SK-N-SH (cell line): ENCODE data around the gene DYRK1A. TPM values are rescaled to one million over a fixed set of nuclear protein-coding genes. Genes with fewer than 3 reads are reported as not detected.

ENCODE experiments used
- CTCF ChIA-PET: fragments of 300-600, 350-600 bp; formaldehyde crosslinking; extraction: SDS; loops from one replicate; lab custom pipeline; 2021; lab: Yijun Ruan, JAX
- POLR2A ChIA-PET: fragments of 350-600 bp; sonication (Branson Sonifier 250); formaldehyde crosslinking; extraction: SDS; loops from one replicate; lab custom pipeline; 2020; ENCODE audit warnings: antibody characterized with exemption, inconsistent platforms; lab: Yijun Ruan, JAX
- DNase-seq: peaks from one replicate; pipeline ENCODE4 v3.0.0; 2012
- H2AFZ ChIP-seq: fragments of 200-600 bp; sonication (generic); 2 replicates; pipeline ENCODE4 v1.8.1; 2016; ENCODE audit warnings: antibody characterized with exemption, mild to moderate bottlenecking, low read depth
- H3F3A ChIP-seq: fragments of 200-600 bp; sonication (generic); replicated peaks from 2 replicates; pipeline ENCODE3; 2016; ENCODE audit warnings: antibody characterized with exemption, mild to moderate bottlenecking; ENCODE audit not compliant: insufficient read depth
- H3K27ac ChIP-seq, 2 experiments: fragments of 200-500 bp in 1 of 2; fragments of 200-600 bp in 1 of 2; sonication (Bioruptor generic) in 1 of 2; sonication (generic), shearing (Covaris generic) in 1 of 2; 2 replicates each; pipeline versions ENCODE4 v1.5.1 to v1.6.1; 2014 to 2016; ENCODE audit warnings: low read depth in 2 of 2, inconsistent platforms in 1 of 2, low read length in 1 of 2, mild to moderate bottlenecking in 1 of 2, mixed read lengths in 1 of 2
- H3K27me3 ChIP-seq: fragments of 200-600 bp; sonication (generic), shearing (Covaris generic); 2 replicates; pipeline ENCODE4 v1.6.1; 2016; ENCODE audit warnings: mixed run types; ENCODE audit not compliant: insufficient read depth
- H3K36me3 ChIP-seq, 2 experiments: fragments of 200-500 bp in 1 of 2; fragments of 200-600 bp in 1 of 2; sonication (Bioruptor generic) in 1 of 2; sonication (generic) in 1 of 2; replicated peaks in 1 of 2; 2 replicates each; pipeline versions ENCODE3 to v1.5.1; 2014 to 2016; ENCODE audit warnings: low read length in 1 of 2, mild to moderate bottlenecking in 1 of 2; ENCODE audit not compliant: insufficient read depth in 2 of 2, control insufficient read depth in 1 of 2
- H3K4me1 ChIP-seq, 2 experiments: fragments of 200-500 bp in 1 of 2; fragments of 200-600 bp in 1 of 2; sonication (Bioruptor generic) in 1 of 2; sonication (generic), shearing (Covaris generic) in 1 of 2; 2 replicates each; pipeline versions ENCODE4 v1.5.1 to v1.6.1; 2014 to 2016; ENCODE audit warnings: low read depth in 1 of 2, low read length in 1 of 2, mixed run types in 1 of 2; ENCODE audit not compliant: insufficient read depth in 2 of 2, control insufficient read depth in 1 of 2
- H3K4me2 ChIP-seq: fragments of 200-600 bp; sonication (generic), shearing (Covaris generic); 2 replicates; pipeline ENCODE4 v1.6.1; 2017; ENCODE audit warnings: mixed run types
- H3K4me3 ChIP-seq, 2 experiments: fragments of 200-500 bp in 1 of 2; fragments of 200-600 bp in 1 of 2; sonication (Bioruptor generic) in 1 of 2; sonication (generic), shearing (Covaris generic) in 1 of 2; 2 replicates each; pipeline versions ENCODE4 v1.5.1 to v1.8.1; 2014 to 2016; ENCODE audit warnings: low read depth in 2 of 2, inconsistent platforms in 1 of 2, low read length in 1 of 2, mild to moderate bottlenecking in 1 of 2, mixed read lengths in 1 of 2, moderate library complexity in 1 of 2
- H3K79me2 ChIP-seq: fragments of 200-600 bp; sonication (generic); 2 replicates; pipeline ENCODE4 v1.8.1; 2017; ENCODE audit warnings: mild to moderate bottlenecking; ENCODE audit not compliant: insufficient read depth
- H3K9ac ChIP-seq: fragments of 200-600 bp; sonication (generic); 2 replicates; pipeline ENCODE4 v1.6.1; 2017; ENCODE audit warnings: mixed run types
- H3K9me2 ChIP-seq: fragments of 200-600 bp; sonication (generic); 2 replicates; pipeline ENCODE4 v1.6.1; 2017; ENCODE audit warnings: mixed run types
- H3K9me3 ChIP-seq: fragments of 200-600 bp; sonication (generic); 2 replicates; pipeline ENCODE4 v1.6.1; 2017; ENCODE audit warnings: mixed run types, mild to moderate bottlenecking, moderate library complexity
- H4K20me1 ChIP-seq: fragments of 200-600 bp; sonication (generic); 2 replicates; pipeline ENCODE4 v1.6.1; 2017; ENCODE audit warnings: mild to moderate bottlenecking, mixed run types; ENCODE audit not compliant: insufficient read depth
- CHD2 ChIP-seq: fragments of 150-350 bp; IDR thresholded peaks from 2 replicates; pipeline ENCODE4 v1.6.1; 2018; ENCODE audit warnings: low read length; ENCODE audit not compliant: partially characterized antibody
- ELF1 ChIP-seq: IDR thresholded peaks from 2 replicates; pipeline ENCODE4 v1.4.0; 2012
- NFIC ChIP-seq: IDR thresholded peaks from 2 replicates; pipeline ENCODE4 v1.4.0; 2012; ENCODE audit warnings: borderline replicate concordance
- RAD21 ChIP-seq: IDR thresholded peaks from 2 replicates; pipeline ENCODE4 v1.6.1; 2012; ENCODE audit warnings: mild to moderate bottlenecking, low read length
- RXRA ChIP-seq: IDR thresholded peaks from 2 replicates; pipeline ENCODE4 v1.4.0; 2012; ENCODE audit warnings: low read depth, mild to moderate bottlenecking, borderline replicate concordance
- SIN3A ChIP-seq: IDR thresholded peaks from 2 replicates; pipeline ENCODE4 v1.6.1; 2012; ENCODE audit warnings: low read depth, mild to moderate bottlenecking, low read length, moderate library complexity, borderline replicate concordance
- TCF12 ChIP-seq: IDR thresholded peaks from 2 replicates; pipeline ENCODE4 v1.4.0; 2012
- WGBS: methylation state at CpG from one replicate; pipeline ENCODE4 v1.1.6; 2017; ENCODE audit warnings: low lambda C conversion rate; 5-methylcytosine and 5-hydroxymethylcytosine counted together
- polyA plus RNA-seq, 3 experiments: library from polyadenylated mRNA; depleted of rRNA; stranded (reverse); fragments of >200 nt; gene quantifications; 2 replicates each; pipeline ENCODE4 v1.2.3, GENCODE V29; 2012
- TF ChIP-seq, protein P1 (sequence below): IDR thresholded peaks from 2 replicates; pipeline ENCODE4 v1.6.1; 2012; ENCODE audit warnings: mild to moderate bottlenecking, low read depth, low read length, moderate library complexity
- TF ChIP-seq, protein P2 (sequence below): fragments of 150-350 bp; IDR thresholded peaks from 2 replicates; pipeline ENCODE4 v1.6.1; 2016; ENCODE audit warnings: mild to moderate bottlenecking, low read depth, low read length

Gene DYRK1A
- polyA plus RNA-seq, 1 of the 3 experiments (the other 2 are of a cell fraction): 19.3 TPM

DNA sequence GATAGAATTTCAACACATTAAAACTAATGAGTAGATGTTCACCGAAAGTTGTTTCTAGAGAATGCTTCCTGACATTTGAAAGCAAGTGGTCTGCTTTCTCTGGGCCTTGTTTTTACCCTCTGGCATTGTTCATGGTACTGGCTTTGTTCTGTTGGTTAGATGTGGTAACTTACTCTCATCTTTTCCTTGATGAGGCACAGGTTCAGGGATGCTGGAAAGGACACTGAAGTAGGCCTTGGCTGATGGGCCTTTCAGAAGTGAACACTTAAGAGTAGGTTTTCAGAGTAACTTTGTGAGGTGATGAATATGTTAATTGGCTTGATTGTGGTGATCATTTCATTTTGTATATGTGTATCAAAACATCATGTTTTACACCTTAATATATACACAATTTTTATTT is 55.8 kb downstream of the DYRK1A start:
- TF ChIP-seq RAD21 (no peak), TCF12 (no peak)

DNA sequence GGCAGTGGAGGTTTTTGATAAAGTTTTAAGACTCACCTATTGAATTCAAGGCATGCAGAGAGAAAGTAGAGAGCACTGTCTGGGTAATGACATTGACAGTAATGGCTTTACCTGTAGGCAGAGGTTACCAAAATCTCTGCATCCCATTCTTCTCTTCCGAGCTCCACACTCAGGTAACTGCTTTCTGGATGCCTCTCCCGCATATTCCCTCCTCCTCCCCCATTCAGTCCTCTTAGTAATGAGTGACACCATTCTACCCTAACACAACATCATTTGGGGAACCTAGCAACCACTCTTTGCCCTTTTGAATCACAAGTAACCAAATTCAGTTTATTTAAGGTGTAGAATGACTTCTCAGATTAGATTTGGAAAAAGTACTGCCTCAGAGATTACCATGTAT is 56.5 kb downstream of the DYRK1A start:
- peaks cover 38 to 49% of the 10 kb centered on the region in 2 experiments for H3K36me3 ChIP-seq
- peaks cover 98% of the 10 kb centered on the region for H3K79me2 ChIP-seq
- H3F3A ChIP-seq: no peaks in the 10 kb centered on the region
- no peak for DNase-seq
- no peak overlapping the region for H3K9ac ChIP-seq
- 50% methylated on average over 2 of the region's 2 CpGs for WGBS
- no peak overlapping the region for H2AFZ ChIP-seq
- H4K20me1 ChIP-seq: peaks cover 54% of the 10 kb centered on the region
- no peaks in the 10 kb centered on the region for H3K9me3 ChIP-seq
- TF ChIP-seq SIN3A (no peak), CHD2 (no peak), ELF1 (no peak), RXRA (no peak), NFIC (no peak), RAD21 (no peak)
- TF ChIP-seq, protein P1, sequence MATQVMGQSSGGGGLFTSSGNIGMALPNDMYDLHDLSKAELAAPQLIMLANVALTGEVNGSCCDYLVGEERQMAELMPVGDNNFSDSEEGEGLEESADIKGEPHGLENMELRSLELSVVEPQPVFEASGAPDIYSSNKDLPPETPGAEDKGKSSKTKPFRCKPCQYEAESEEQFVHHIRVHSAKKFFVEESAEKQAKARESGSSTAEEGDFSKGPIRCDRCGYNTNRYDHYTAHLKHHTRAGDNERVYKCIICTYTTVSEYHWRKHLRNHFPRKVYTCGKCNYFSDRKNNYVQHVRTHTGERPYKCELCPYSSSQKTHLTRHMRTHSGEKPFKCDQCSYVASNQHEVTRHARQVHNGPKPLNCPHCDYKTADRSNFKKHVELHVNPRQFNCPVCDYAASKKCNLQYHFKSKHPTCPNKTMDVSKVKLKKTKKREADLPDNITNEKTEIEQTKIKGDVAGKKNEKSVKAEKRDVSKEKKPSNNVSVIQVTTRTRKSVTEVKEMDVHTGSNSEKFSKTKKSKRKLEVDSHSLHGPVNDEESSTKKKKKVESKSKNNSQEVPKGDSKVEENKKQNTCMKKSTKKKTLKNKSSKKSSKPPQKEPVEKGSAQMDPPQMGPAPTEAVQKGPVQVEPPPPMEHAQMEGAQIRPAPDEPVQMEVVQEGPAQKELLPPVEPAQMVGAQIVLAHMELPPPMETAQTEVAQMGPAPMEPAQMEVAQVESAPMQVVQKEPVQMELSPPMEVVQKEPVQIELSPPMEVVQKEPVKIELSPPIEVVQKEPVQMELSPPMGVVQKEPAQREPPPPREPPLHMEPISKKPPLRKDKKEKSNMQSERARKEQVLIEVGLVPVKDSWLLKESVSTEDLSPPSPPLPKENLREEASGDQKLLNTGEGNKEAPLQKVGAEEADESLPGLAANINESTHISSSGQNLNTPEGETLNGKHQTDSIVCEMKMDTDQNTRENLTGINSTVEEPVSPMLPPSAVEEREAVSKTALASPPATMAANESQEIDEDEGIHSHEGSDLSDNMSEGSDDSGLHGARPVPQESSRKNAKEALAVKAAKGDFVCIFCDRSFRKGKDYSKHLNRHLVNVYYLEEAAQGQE: no peak
- TF ChIP-seq, protein P2, sequence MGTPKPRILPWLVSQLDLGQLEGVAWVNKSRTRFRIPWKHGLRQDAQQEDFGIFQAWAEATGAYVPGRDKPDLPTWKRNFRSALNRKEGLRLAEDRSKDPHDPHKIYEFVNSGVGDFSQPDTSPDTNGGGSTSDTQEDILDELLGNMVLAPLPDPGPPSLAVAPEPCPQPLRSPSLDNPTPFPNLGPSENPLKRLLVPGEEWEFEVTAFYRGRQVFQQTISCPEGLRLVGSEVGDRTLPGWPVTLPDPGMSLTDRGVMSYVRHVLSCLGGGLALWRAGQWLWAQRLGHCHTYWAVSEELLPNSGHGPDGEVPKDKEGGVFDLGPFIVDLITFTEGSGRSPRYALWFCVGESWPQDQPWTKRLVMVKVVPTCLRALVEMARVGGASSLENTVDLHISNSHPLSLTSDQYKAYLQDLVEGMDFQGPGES: no peak
- H3K4me3 ChIP-seq: no peak overlapping the region
- no peaks in the 10 kb centered on the region for H3K27me3 ChIP-seq
- CTCF ChIA-PET: no interaction called here
- H3K4me1 ChIP-seq: peaks cover 0 to 3% of the 10 kb centered on the region in 2 experiments; a peak in 2 of 4 replicates
- POLR2A ChIA-PET: interaction anchor here (1.0 kb wide), 1 partner anchor 155 kb away, joined by 3 read pairs; no protein-coding TSS in a partner anchor
- H3K9me2 ChIP-seq: no peaks in the 10 kb centered on the region
- H3K27ac ChIP-seq: no peak overlapping the region; a peak in 1 of 4 replicates
- no peak overlapping the region for H3K4me2 ChIP-seq

More for the DNA sequence above, 55.8 kb downstream of the DYRK1A start:
- H3K27ac ChIP-seq: no peak overlapping the region
- no peaks in the 10 kb centered on the region for H3K9me3 ChIP-seq
- H3F3A ChIP-seq: no peaks in the 10 kb centered on the region
- POLR2A ChIA-PET: interaction anchor here (1.0 kb wide), 1 partner anchor 154 kb away, joined by 3 read pairs; no protein-coding TSS in a partner anchor
- H3K4me2 ChIP-seq: no peak overlapping the region
- no peaks in the 10 kb centered on the region for H3K9me2 ChIP-seq
- no peak for DNase-seq
- CTCF ChIA-PET: interaction anchor here (1.0 kb wide), 1 partner anchor 41 kb away, joined by 3 read pairs; no protein-coding TSS in a partner anchor
- H4K20me1 ChIP-seq: peaks cover 55% of the 10 kb centered on the region
- no peaks in the 10 kb centered on the region for H3K27me3 ChIP-seq
- peaks cover 32 to 43% of the 10 kb centered on the region in 2 experiments for H3K36me3 ChIP-seq
- peaks cover 98% of the 10 kb centered on the region for H3K79me2 ChIP-seq
- no peak overlapping the region for H3K4me3 ChIP-seq
- no peak overlapping the region for H2AFZ ChIP-seq
- no peaks in the 10 kb centered on the region; a peak in 2 of 4 replicates for H3K4me1 ChIP-seq
- no peak overlapping the region for H3K9ac ChIP-seq
- WGBS: 100% methylated on average over 1 of the region's 1 CpG
